Amniotic epithelial cell (primary cell): ENCODE measurements around the gene VWDE.
A peak's percentile ranks its signal among the peaks of the same experiment; 100 is the strongest.
"Not testable (repeated sequence)": the region's sequence is repeated elsewhere in the genome, so short reads cannot be mapped to it uniquely, and the experiment has no call there.

Source experiments
- DNase-seq: peaks from one replicate; pipeline ENCODE4 v3.0.0-alpha.2; 2010; ENCODE audit warnings: low read depth

Gene VWDE

DNA sequence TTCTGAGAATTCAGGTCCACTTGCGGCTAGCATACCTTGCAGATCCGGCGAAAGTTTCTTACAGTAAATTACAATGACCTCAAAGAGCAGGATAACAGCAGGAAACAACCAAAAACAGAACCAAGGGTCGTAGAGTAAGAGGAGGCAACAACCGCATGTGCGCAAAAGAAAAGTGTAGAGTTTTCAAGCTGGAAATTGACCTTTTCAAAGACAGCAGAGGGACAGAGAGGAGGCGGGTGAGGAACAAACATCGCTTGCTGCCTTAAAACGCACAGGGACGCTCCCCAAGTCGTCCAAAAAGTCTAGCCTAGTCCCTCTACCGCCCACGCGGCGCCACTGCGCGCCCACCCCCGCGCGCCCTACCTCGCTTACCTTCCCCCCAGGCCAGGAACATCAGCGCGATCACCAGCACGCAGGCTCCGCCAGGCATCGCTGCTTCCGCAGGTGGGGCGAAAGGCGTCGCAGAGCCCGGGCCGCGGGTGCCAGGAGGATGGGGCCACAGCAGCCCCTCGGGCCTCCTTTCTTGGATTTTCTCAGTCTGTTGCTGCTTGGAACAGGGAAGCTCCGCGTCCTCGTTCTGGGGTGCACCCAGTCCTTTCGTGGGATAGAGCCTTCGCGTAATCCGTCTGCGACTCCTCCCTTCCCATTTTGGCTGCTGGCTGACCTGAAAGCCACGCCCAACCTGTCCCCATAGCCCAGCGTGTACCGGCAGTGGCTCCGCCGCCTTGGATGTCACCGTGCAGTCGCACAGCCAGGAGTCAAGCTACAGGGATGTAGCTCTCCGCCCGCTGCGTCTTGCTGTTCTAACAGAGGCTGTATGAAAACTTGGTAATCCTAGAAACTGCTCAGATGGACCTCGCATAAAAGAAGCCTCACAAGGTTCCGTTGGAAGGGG, at the start of gene VWDE:
Gene VWDE (minus strand): TSS at position 579 of the 895 bp plus-strand sequence. CDS start 149 bp downstream, at position 430.
- peak; percentile 9 for DNase-seq

DNA sequence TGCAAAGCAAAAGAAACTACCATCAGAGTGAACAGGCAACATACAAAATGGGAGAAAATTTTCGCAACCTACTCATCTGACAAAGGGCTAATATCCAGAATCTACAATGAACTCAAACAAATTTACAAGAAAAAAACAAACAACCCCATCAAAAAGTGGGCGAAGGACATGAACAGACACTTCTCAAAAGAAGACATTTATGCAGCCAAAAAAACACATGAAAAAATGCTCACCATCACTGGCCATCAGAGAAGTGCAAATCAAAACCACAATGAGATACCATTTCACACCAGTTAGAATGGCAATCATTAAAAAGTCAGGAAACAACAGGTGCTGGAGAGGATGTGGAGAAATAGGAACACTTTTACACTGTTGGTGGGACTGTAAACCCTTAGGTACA, 49.5 kb upstream of the VWDE start:
- DNase-seq, result not testable (repeated sequence)

- no peak for DNase-seq
Observed at GRCh38 chr7:12450615-12451014, 47.0 kb upstream of the VWDE start.

DNA sequence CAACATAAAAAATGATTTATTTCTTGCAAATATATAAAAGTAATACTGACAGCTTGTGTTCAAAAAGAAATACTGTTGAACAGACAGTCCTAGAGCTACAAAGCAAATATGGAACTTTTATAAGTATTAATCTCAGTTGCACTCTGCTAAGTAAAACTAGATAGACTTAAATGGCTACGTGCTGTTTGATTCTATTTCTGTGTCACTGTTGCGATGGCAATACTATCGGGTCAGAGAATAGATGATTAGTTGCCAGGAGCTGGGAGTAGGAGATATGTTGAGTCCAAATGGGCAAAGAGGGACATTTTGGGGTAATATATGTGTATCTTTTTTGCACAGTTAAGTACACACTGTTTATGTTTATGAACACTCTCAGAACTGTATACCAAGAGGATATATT, 41.1 kb upstream of the VWDE start:
- DNase-seq, result no peak

DNA sequence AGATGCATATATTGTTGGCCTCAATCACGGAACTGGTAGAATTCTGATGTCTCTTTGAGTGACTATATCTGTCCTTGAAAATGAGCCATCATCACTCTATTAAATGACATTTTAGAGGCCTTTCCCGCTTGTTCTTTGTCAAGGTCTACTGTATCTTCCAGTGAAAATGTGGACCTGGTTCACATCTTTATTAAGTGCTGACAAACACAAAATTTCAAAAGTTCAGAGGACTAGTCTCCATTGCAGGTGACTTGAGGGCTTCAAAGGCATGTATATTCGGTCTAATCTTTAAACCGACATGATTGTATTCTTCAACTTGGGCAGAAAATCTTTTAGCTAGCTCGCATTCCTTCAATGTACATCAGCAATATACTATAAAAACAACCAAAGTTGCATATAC, 36.6 kb upstream of the VWDE start:
- DNase-seq, result no peak

DNA sequence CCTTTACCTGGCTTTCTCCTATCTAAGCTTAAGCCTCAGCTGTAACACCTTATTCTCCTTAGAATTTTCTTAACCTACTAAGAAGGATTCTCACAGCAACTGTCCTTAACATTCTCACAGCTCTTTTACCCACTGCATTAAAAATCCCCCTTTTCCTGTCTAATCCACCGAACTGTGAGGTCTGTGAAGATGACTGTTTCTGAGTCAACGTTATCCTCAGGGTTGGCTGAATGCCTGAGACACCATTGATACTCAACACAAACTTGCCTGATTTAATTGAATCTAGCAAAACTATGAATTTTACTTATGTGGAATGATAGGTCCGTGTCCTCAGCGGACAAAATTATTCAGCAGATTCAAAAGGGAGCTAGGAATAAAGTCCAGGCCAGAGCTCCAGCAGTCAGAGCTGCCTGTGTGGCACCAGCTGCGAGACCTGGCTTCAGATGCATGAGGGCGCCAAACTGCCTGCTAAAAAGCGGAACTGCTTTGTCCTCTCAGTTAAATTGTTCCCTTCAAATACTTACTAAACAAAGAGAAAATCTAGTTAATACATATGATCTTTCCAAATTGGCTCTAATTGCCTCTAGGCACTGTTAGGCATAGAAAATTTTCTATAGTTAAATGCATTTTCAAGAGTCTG, 33.4 kb upstream of the VWDE start:
- peak; percentile 26 for DNase-seq

GRCh38 chr7:12436126-12436525, 32.5 kb upstream of the VWDE start:
- DNase-seq, result no peak

DNA sequence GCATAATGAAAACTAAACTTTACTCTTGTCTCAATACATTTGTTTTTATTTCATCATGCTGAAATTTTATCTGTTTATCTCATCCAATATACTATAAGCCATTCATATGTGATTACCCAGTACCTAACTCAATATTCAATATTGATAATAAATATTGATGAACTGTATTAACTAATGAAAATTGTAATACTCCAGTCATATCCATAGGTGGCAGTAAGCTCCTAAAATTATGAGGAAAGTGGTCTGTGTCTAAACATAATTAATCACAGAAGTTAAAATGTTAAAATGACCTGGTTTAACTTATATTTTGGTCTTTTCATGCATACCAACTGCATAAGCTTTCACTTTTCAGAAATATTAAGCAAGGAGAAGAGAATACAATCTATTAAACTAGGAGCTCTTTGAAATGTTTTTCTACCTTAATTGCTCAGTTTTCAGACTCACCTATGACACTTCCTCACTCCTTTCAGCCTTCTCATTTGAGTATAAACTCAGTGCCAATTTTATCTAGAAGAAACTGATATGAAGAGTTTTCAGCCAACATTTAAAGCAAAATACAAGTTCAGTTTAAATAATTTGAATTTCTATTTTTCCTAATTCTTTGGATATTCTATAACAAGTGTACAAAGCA, 30.5 kb upstream of the VWDE start:
- no peak for DNase-seq

- no peak for DNase-seq
Observed at GRCh38 chr7:12431886-12432556, 28.4 kb upstream of the VWDE start.

DNA sequence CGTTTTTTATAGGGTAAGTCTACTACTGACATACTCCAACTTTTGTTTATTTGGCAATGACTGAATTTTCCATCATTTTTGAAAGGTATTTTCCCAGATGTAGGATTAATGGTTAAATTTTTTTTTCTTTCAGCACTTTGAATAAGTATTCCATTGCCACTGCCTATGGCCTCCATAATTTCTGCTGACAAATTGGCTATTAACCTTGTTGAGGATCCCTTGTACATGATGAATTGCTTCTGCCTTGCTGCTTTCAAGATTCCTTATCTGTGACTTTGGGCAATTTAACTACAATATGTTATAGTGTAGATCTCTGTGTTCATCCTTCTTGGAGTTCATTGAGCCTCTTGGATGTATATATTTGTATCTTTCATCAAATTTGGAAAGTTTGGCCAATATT, 21.6 kb upstream of the VWDE start:
- DNase-seq, result no peak

DNA sequence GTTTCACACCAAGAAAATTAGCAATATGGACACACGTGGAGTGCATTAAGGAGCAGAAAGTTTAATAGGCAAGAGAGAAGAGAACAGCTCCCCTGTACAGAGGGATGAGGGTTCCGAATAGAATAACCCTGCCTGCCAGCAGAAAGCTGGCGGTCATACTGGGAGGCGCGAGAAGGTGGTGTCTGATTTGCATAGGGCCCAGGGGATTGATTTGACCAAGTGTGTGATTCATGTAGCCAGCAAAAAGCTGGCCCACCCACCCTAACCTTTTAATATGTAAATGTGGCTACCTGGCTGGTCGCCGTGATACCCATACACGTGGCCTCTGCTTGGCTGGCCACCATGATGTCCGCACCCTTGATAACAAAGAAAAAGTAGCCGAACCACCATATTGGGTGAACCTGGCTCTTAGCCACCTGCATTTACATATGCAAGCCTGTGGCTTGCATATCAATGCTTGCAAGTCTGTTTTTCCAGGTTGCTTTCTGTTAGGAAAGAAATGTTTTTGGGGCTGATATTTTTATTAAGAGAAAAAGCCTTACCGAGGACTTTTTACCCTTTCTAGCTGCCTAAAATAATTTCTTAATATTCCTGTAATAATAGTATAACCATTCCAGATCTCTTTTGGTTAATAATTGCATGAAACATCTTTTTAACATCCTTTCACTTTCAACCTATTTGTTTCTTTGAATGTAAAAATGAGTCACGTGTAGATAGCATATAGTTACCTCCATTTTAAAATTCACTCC, 20.5 kb upstream of the VWDE start:
- DNase-seq, result no peak

- DNase-seq, result peak; percentile 70
Observed at GRCh38 chr7:12423355-12423996, 19.8 kb upstream of the VWDE start.

GRCh38 chr7:12422554-12423320, 19.1 kb upstream of the VWDE start:
- DNase-seq, result peak; percentile 34

GRCh38 chr7:12418452-12418851, 14.8 kb upstream of the VWDE start:
- no peak for DNase-seq

DNA sequence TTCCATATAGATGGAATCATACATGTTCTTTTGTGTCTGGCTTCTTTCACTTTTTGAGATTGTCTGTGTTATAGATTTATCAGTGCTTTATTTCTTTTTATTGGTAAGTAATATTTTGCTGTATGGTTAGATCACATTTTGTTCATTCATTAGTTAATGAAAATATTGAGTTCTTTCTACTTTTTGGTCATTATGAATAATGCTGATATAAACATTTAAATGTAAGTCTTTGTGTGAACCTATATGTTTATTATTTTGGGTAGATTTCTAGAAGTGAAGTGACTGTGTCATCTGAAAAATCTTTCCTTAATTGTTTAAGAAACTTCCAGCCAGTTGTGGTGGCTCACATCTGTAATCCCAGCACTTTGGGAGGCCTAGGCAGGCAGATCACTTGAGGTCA, 11.4 kb upstream of the VWDE start:
- no peak for DNase-seq

DNA sequence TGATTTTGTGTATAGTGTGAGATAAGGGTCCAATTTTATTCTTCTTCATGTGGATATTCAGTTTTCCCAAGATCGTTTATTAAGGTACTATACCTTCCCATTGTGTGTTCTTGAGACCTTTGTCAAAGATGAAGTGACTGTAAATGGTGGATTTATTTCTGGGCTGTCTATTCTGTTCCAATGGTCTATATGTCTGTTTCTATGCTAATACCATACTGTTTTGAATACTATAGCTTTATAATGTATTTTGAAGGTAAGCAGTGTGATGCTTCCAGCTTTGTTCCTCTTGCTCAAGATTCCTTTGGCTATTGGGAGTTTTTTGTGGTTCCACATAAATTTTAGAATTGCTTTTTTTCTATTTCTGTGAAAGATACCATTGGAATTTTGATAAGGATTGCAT, 8.7 kb upstream of the VWDE start:
- DNase-seq, result no peak

DNA sequence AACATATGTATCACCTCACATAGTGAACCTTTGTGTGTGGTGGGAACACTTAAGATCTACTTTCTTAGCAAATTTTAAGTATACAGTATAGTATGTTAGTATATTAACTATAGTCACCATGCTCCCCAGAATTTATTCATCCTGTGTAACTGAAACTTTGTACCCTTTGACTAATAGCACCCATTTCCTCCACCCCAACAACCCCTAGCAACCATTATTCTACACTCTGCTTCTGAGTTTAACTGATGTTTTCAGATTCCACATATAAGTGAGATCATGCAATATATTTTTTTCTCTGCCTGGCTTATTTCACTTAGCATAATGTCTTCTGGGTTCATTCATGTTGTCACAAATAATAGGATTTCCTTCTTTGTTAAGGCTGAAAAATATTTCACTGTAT, 6.9 kb upstream of the VWDE start:
- no peak for DNase-seq

- no peak for DNase-seq
Observed at GRCh38 chr7:12409097-12409711, 5.5 kb upstream of the VWDE start.

GRCh38 chr7:12407652-12408051, 4.0 kb upstream of the VWDE start:
- not testable (repeated sequence) for DNase-seq

DNA sequence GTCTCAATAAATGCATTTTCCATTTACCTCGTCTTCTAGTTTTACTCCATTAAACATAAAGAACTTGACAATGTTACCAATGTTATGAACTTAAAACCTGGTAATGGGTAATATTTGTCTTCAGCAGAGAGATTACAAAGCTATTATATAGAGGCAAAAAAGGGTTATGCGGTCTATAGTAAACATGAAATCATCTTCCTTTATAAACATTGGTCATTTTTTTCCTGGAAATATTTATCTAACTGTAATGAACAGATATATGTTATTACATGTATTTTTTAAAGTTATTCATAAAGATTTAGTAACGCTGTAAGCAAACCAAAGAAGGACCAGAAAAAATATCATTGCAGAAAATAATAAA, 1.3 kb downstream of the VWDE start:
- no peak for DNase-seq
